Neutrophil (primary cell): ENCODE data around the gene RPL5.

Source experiments
- H3K27ac ChIP-seq: fragments of 200-600 bp; sonication (generic); 2 replicates; pipeline ENCODE4 v1.5.1; 2016; ENCODE audit warnings: mild to moderate bottlenecking, moderate library complexity
- H3K27me3 ChIP-seq: fragments of 200-600 bp; sonication (generic); 2 replicates; pipeline ENCODE4 v1.6.0; 2016; ENCODE audit warnings: mild to moderate bottlenecking
- H3K36me3 ChIP-seq: fragments of 200-600 bp; sonication (generic); 2 replicates; pipeline ENCODE4 v1.5.1; 2017
- H3K4me1 ChIP-seq, 2 experiments: fragments of 200-600 bp in 1 of 2; sonication (generic) in 1 of 2; 1 replicate in 1 of 2; 2 replicates in 1 of 2; pipeline versions ENCODE4 v1.5.1 to v1.6.1; 2013 to 2016; ENCODE audit warnings: low read depth in 1 of 2, low read length in 1 of 2, mild to moderate bottlenecking in 1 of 2, moderate library complexity in 1 of 2; ENCODE audit not compliant: control insufficient read depth in 1 of 2, insufficient read depth in 1 of 2
- H3K4me3 ChIP-seq, 2 experiments: fragments of 200-600 bp in 1 of 2; sonication (generic) in 1 of 2; 1 replicate in 1 of 2; 2 replicates in 1 of 2; pipeline ENCODE4 v1.5.1; 2013 to 2016; ENCODE audit warnings: low read depth in 1 of 2, low read length in 1 of 2, mild to moderate bottlenecking in 1 of 2, moderate library complexity in 1 of 2
- H3K9me3 ChIP-seq: fragments of 200-600 bp; sonication (generic); 2 replicates; pipeline ENCODE4 v1.5.1; 2016
- TF ChIP-seq, protein P1 (sequence below): fragments of 200-600 bp; sonication (generic); IDR thresholded peaks from 2 replicates; pipeline ENCODE4 v1.5.1; 2016; ENCODE audit warnings: antibody characterized with exemption

Gene RPL5

DNA sequence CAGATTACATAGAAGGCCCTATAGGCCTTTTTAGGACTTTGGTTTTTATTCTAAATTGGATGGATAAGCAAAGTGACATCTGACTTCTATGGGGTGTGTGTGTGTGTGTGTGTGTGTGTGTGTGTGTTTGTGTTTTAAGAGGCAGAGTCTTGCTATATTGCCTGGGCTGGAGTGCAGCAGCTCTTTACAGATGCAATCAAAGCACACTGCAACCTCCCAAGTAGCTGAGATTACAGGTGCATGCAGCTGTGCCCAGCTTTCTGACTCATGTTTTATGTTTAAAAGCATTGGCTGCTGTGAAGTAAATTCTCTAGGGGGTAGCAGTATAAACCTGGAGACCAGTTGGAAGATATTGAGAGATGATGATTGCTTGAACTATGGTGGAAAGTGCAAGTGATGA is 34.5 kb upstream of the RPL5 start:
- no peak overlapping the region for H3K4me3 ChIP-seq
- peaks cover 32% of the 10 kb centered on the region for H3K27me3 ChIP-seq
- no peaks in the 10 kb centered on the region for H3K9me3 ChIP-seq
- H3K27ac ChIP-seq: no peak overlapping the region
- H3K36me3 ChIP-seq: no peaks in the 10 kb centered on the region
- H3K4me1 ChIP-seq: no peaks in the 10 kb centered on the region
- TF ChIP-seq, protein P1, sequence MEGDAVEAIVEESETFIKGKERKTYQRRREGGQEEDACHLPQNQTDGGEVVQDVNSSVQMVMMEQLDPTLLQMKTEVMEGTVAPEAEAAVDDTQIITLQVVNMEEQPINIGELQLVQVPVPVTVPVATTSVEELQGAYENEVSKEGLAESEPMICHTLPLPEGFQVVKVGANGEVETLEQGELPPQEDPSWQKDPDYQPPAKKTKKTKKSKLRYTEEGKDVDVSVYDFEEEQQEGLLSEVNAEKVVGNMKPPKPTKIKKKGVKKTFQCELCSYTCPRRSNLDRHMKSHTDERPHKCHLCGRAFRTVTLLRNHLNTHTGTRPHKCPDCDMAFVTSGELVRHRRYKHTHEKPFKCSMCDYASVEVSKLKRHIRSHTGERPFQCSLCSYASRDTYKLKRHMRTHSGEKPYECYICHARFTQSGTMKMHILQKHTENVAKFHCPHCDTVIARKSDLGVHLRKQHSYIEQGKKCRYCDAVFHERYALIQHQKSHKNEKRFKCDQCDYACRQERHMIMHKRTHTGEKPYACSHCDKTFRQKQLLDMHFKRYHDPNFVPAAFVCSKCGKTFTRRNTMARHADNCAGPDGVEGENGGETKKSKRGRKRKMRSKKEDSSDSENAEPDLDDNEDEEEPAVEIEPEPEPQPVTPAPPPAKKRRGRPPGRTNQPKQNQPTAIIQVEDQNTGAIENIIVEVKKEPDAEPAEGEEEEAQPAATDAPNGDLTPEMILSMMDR: no peak

DNA sequence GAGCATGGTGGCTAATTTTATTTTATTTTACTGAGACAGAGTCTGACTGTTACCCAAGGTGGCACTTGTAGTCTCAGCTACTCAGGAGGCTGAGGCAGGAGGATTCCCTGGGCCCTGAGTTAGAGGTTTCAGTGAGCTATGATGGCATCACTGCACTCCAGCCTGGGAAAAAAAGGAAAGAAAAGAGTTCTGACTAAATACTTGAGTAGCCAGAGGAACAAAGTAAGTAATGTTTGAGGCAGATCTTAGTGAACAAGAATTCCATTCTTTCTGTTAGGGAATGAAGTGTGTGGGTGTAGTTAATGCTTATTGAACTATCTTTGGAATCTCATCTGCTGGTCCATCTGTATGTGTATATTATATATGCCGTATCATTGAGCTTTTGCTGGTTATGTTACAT is 33.9 kb upstream of the RPL5 start:
- Histone ChIP-seq H3K27me3 (peaks cover 29% of the 10 kb centered on the region), H3K4me1 (no peaks in the 10 kb centered on the region), H3K4me3 (no peak overlapping the region), H3K27ac (no peak overlapping the region), H3K36me3 (no peaks in the 10 kb centered on the region), H3K9me3 (no peaks in the 10 kb centered on the region)
- TF ChIP-seq, protein P1: no peak

DNA sequence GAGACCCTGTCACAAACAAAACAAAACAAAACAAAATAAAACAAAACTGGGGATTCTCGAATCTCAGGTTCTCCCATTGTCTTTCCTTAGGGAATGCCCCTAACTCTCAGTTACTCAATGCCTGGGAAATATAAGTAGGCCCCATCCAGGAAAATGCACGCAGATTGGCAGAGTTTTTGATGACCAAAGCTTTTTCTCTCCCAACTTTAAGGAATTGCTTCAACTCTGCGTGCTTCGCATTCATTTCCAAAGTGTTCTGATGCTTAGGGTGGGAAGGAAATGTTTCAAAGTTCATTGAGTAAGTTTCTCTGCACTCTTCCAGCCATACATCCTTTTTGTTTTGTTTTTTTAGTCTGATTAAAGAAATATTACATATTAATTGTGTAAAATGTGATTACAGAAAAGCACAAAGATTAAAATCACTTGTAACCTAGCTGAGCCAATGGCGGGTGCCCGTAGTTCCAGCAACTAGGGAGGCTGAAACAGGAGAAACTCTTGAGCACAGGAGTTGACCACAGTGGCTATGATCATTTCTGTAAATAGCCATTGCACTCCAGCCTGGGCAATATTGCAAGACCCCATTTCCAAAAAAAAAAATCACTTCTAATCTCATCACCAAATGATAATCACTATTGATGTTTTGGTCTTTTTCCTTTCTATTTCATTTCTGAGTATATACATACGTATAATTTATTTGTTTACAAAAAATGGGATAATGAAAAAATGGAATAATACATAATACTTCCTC is 28.5 kb upstream of the RPL5 start:
- TF ChIP-seq, protein P1: no peak
- H3K27ac ChIP-seq: no peak overlapping the region

DNA sequence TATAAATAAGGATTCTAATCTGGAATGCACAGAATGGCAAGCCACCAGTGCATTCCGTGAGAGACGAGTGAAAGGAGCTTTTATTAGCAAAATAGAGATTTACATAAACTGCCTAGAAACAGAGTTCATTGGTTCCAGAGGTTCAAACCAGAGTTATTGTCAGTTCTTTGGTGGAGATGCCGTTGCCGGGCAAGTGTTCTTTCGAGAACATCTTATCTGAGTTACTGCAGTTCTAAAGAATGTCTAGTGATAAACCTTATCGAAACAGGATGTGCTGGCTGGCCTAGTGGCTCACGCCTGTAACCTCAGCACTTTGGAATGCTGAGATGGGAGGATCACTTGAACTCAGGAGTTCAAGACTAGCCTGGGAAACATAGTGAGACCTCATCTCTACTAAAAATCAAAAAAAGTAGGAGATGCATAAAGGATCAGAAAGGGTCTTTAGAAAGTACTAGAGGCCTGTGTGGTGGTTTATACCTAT is 27.1 kb upstream of the RPL5 start:
- no peak overlapping the region for H3K4me3 ChIP-seq
- TF ChIP-seq, protein P1: no peak
- H3K27ac ChIP-seq: no peak overlapping the region
- H3K27me3 ChIP-seq: peaks cover 27% of the 10 kb centered on the region
- no peaks in the 10 kb centered on the region for H3K9me3 ChIP-seq
- H3K36me3 ChIP-seq: no peaks in the 10 kb centered on the region
- no peaks in the 10 kb centered on the region for H3K4me1 ChIP-seq

More for the DNA sequence above, 28.5 kb upstream of the RPL5 start:
- Histone ChIP-seq H3K4me1 (no peaks in the 10 kb centered on the region), H3K27me3 (peaks cover 27% of the 10 kb centered on the region), H3K4me3 (no peak overlapping the region), H3K36me3 (no peaks in the 10 kb centered on the region), H3K9me3 (no peaks in the 10 kb centered on the region)

DNA sequence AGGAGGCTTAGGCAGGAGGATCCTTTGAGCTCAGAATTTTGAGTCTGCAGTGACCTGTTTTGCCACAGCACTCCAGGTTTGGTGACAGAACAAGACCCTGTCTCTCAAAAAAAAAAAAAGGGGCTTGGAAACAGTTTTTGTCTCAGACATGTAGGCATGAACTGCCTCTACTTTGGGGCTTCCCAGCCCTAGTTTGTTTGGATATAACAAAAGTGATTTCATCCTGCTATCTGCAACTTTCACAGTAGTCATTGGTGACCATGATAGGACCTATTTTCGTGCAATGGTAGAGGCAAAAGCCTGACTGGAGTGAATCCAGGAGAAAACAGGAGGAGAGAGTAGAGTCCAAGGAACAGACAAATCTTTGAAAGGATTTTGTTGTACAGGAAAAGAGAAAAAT is 26.6 kb upstream of the RPL5 start:
- no peaks in the 10 kb centered on the region for H3K9me3 ChIP-seq
- peaks cover 27% of the 10 kb centered on the region for H3K27me3 ChIP-seq
- H3K27ac ChIP-seq: no peak overlapping the region
- no peaks in the 10 kb centered on the region for H3K4me1 ChIP-seq
- no peaks in the 10 kb centered on the region for H3K36me3 ChIP-seq
- H3K4me3 ChIP-seq: no peak overlapping the region
- TF ChIP-seq, protein P1: no peak
